Kidney epithelial cell (primary cell): ENCODE measurements around the gene DDX54. TPM values are rescaled to one million over a fixed set of nuclear protein-coding genes. Genes with fewer than 3 reads are reported as not detected.

Experiments
- DNase-seq: peaks from one replicate; pipeline ENCODE4 v3.0.0-alpha.2; 2010; ENCODE audit warnings: low read depth
- H3K27me3 ChIP-seq: 2 replicates; pipeline ENCODE4 v1.6.0; 2011; ENCODE audit warnings: low read length; ENCODE audit not compliant: control insufficient read depth, insufficient read depth
- H3K36me3 ChIP-seq: 2 replicates; pipeline ENCODE4 v1.5.1; 2011; ENCODE audit warnings: low read length; ENCODE audit not compliant: control insufficient read depth, insufficient read depth
- H3K4me3 ChIP-seq: 2 replicates; pipeline ENCODE4 v1.5.1; 2011; ENCODE audit warnings: low read depth, mild to moderate bottlenecking, control low read depth, low read length
- CTCF ChIP-seq: IDR thresholded peaks from 2 replicates; pipeline ENCODE4 v1.5.1; 2011; ENCODE audit warnings: mild to moderate bottlenecking, moderate library complexity, low read length, control low read depth, inconsistent platforms; ENCODE audit not compliant: insufficient read depth, poor library complexity, severe bottlenecking
- total RNA-seq: library from RNA; depleted of rRNA; stranded (reverse); fragments of >200 nt; gene quantifications from 2 replicates; pipeline ENCODE4 v1.2.3, GENCODE V29; 2015

The DDX54 gene
- total RNA-seq, 1 donor from 2014 or later: 77.6 TPM

GRCh38 chr12:113226696-113227568, 41.7 kb upstream of the DDX54 start:
- TF ChIP-seq CTCF: no peak
- no peak for DNase-seq
- peaks cover under 1% of the 10 kb centered on the region for H3K36me3 ChIP-seq
- H3K4me3 ChIP-seq: no peak overlapping the region
- no peaks in the 10 kb centered on the region for H3K27me3 ChIP-seq

GRCh38 chr12:113224955-113225354, 39.7 kb upstream of the DDX54 start:
- Histone ChIP-seq H3K27me3 (no peaks in the 10 kb centered on the region), H3K36me3 (no peaks in the 10 kb centered on the region), H3K4me3 (no peak overlapping the region)
- no peak for TF ChIP-seq CTCF
- DNase-seq: no peak

GRCh38 chr12:113222730-113223531, 37.7 kb upstream of the DDX54 start:
- DNase-seq: peak; percentile 91
- H3K27me3 ChIP-seq: no peaks in the 10 kb centered on the region
- H3K4me3 ChIP-seq: peak overlapping the region; percentile 74
- H3K36me3 ChIP-seq: no peaks in the 10 kb centered on the region
- no peak for TF ChIP-seq CTCF

GRCh38 chr12:113221997-113222729, 36.9 kb upstream of the DDX54 start:
- Histone ChIP-seq H3K4me3 (peak overlapping the region; percentile 74), H3K36me3 (no peaks in the 10 kb centered on the region), H3K27me3 (no peaks in the 10 kb centered on the region)
- no peak for DNase-seq
- TF ChIP-seq CTCF: no peak

GRCh38 chr12:113221181-113221996, 36.1 kb upstream of the DDX54 start, which contains the start of gene TPCN1:
TPCN1 (plus strand) TSS chr12:113221464; CDS start chr12:113226853, 5,389 bp downstream.
- H3K27me3 ChIP-seq: no peaks in the 10 kb centered on the region
- peak; percentile 99 for DNase-seq
- TF ChIP-seq CTCF: no peak
- H3K36me3 ChIP-seq: no peaks in the 10 kb centered on the region
- peak within 1 kb of the TSS; percentile 74 for H3K4me3 ChIP-seq
